ENCODE results near the gene EN2.

The EN2 gene

DNA sequence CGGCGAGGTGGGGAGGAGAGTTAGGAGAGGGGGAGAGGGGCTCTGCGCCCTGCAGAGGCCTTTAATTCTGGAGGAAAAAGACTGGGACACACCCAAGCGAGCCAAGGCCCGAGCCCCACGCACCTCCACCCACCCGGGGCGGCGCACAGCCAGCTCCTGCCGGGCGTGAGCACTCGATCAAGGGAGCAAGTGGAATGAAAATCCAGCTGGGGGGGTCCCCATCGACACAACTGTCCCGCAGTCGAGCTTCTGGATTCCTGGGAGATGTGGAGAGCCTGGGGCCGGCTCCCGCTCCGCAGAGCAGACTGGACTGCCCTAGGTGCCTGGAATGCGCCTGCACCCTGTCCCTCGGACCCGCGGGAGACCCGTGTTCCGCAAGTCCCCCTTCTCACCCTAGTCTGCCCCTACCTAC, 7.4 kb upstream of the EN2 start:
- no peaks in the 10 kb centered on the region for H3K36me3 ChIP-seq
- no peak overlapping the region for H3K4me3 ChIP-seq
- TF ChIP-seq, protein P1, sequence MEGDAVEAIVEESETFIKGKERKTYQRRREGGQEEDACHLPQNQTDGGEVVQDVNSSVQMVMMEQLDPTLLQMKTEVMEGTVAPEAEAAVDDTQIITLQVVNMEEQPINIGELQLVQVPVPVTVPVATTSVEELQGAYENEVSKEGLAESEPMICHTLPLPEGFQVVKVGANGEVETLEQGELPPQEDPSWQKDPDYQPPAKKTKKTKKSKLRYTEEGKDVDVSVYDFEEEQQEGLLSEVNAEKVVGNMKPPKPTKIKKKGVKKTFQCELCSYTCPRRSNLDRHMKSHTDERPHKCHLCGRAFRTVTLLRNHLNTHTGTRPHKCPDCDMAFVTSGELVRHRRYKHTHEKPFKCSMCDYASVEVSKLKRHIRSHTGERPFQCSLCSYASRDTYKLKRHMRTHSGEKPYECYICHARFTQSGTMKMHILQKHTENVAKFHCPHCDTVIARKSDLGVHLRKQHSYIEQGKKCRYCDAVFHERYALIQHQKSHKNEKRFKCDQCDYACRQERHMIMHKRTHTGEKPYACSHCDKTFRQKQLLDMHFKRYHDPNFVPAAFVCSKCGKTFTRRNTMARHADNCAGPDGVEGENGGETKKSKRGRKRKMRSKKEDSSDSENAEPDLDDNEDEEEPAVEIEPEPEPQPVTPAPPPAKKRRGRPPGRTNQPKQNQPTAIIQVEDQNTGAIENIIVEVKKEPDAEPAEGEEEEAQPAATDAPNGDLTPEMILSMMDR (IDR thresholded peaks at IDR 0.05): no peak
- peaks cover 0 to 45% (median 35%) of the 10 kb centered on the region in 4 donors for H3K4me1 ChIP-seq
- no peak overlapping the region for H3K27ac ChIP-seq
- no peak for DNase-seq
- intact Hi-C loops (cut with DNase I; ENCODE audit: low total_unique reads): no loop called here
- H3K9me3 ChIP-seq: no peaks in the 10 kb centered on the region
- peaks cover 6 to 90% of the 10 kb centered on the region in 2 donors for H3K27me3 ChIP-seq

DNA sequence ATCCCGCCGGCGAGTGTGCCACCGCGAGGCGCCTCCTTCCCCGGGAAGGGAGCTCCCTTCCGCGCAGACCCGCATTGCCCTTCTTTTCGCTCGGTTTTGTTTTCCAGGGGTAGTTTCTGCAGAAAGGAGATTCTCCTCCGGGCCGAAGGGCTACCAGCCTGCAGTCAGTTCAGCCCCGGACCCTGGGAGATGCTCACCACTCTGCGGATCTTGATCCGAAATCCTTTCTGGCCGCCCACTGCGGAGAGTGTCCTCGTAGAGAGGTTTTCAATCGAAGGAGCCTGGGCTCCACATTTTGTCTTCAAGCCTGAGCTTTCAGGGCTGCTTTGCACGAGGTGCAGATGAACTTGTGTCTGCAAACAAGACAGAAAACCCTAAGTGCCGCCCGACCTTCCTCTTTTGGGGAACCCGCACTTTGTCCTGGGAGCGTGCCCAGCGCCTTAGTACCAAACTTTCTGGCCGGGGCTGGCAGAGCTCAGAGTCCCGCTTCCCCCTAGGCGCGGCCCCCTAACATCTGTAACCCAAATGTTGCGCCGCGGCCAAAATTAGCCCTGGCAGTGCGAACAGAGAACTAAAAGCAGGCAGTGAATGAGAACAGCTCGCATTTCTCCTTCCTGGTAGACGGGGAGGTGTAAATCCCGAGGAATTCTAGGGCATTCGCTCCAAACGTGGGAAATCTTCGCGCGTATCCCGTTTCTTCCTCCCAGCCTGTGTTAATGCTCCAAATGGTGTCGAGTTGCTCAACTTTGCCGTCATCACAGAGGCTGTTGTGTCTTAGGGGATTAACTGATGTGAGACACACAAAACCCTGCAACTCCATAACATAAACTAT, 6.7 kb upstream of the EN2 start:
- Histone ChIP-seq H3K4me3 (no peak overlapping the region), H3K4me1 (peaks cover 0 to 49% (median 37%) of the 10 kb centered on the region in 4 donors), H3K36me3 (no peaks in the 10 kb centered on the region), H3K27ac (no peak overlapping the region), H3K27me3 (peaks cover 6 to 93% of the 10 kb centered on the region in 2 donors), H3K9me3 (no peaks in the 10 kb centered on the region)
- no peak for DNase-seq
- intact Hi-C loops (cut with DNase I; ENCODE audit: low total_unique reads): no loop called here
- TF ChIP-seq, protein P1 (IDR thresholded peaks at IDR 0.05): no peak

DNA sequence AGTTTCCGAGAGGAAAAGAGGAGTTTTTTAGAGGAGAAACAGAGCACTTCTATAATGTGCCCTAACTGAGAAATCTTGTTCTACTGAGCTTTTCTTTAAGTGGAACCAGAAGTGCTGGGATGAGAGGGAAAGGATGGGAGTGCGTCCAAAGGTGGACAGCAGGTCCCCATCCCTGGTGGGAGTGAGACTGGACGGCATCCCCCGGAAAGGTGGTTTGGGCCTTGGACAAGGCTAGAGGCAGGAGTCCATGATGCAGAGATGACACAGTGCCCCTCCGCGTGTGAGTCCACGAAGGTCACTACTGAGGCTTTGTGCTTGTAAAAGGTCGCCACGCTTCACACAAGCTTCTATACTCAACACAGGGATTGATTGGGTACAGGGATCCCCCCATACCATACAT, 6.1 kb upstream of the EN2 start:
- no peak overlapping the region for H3K27ac ChIP-seq
- intact Hi-C loops (cut with DNase I; ENCODE audit: low total_unique reads): no loop called here
- DNase-seq: no peak
- H3K4me1 ChIP-seq: peaks cover 0 to 55% (median 43%) of the 10 kb centered on the region in 4 donors
- no peak overlapping the region for H3K4me3 ChIP-seq
- TF ChIP-seq, protein P1 (IDR thresholded peaks at IDR 0.05): no peak
- no peaks in the 10 kb centered on the region for H3K36me3 ChIP-seq
- no peaks in the 10 kb centered on the region for H3K9me3 ChIP-seq
- H3K27me3 ChIP-seq: peaks cover 6 to 96% of the 10 kb centered on the region in 2 donors

DNA sequence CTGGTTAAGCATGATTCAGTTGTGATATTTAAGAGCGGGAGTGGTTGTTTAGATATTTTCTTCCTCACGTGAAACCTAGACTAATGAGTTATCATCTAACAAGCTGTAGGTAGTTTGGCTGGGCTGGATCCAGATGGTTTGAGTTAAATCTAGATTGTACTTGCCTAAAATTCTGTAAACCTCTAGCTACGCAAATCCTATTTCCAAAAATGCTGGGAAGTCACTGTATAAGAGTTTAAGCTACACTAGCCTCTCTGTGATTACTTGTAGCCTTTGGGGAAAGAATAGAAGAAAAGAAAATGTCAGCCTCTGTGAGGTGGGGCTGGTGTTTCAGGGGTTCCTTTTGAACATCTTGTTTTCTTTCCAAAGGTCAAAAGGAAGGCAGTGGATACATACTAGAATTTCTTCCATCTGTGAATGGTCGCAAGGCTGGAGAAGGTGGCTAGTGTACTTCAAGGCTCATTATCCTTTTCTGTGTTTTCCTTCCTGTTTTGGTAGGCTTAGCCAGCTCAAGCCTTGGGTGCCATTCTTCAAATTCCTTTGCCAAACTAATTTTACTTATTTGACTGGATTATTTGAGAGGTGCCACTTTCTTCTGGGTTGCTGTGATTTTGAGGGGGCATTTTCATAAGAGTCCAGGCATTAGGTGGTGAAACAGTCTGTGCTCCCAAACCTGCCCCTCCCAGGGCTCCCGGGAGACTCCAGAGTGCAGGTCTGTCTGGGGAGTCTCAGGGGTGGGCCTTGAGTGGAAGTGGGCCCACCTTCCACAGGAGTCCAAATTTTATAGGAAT, 5.2 kb upstream of the EN2 start:
- Histone ChIP-seq H3K4me1 (peaks cover 0 to 61% (median 48%) of the 10 kb centered on the region in 4 donors), H3K27me3 (peaks cover 6 to 97% of the 10 kb centered on the region in 2 donors)
- intact Hi-C loops (cut with DNase I; ENCODE audit: low total_unique reads): no loop called here

More for the DNA sequence above, 5.2 kb upstream of the EN2 start:
- DNase-seq: no peak
- no peaks in the 10 kb centered on the region for H3K9me3 ChIP-seq
- H3K36me3 ChIP-seq: no peaks in the 10 kb centered on the region
- TF ChIP-seq, protein P1 (IDR thresholded peaks at IDR 0.05): no peak
- H3K4me3 ChIP-seq: no peak overlapping the region
- no peak overlapping the region for H3K27ac ChIP-seq
